OCI-LY7 (cell line): ENCODE data around the gene MSL3.

Experiments
- EZH2phosphoT487 ChIP-seq: fragments of 200-600 bp; sonication (generic); IDR thresholded peaks from 2 replicates; pipeline ENCODE4 v1.6.1; 2018; ENCODE audit warnings: low read depth, borderline replicate concordance, mild to moderate bottlenecking, mixed run types, antibody characterized with exemption, low read length, moderate library complexity, mixed read lengths
- TF ChIP-seq, protein P1 (sequence below): fragments of 200-600 bp; sonication (generic); conservative IDR thresholded peaks from 2 replicates; pipeline ENCODE4 v1.5.1; 2014; ENCODE audit warnings: mild to moderate bottlenecking, antibody characterized with exemption, low read length, moderate library complexity, mixed read lengths

DNA sequence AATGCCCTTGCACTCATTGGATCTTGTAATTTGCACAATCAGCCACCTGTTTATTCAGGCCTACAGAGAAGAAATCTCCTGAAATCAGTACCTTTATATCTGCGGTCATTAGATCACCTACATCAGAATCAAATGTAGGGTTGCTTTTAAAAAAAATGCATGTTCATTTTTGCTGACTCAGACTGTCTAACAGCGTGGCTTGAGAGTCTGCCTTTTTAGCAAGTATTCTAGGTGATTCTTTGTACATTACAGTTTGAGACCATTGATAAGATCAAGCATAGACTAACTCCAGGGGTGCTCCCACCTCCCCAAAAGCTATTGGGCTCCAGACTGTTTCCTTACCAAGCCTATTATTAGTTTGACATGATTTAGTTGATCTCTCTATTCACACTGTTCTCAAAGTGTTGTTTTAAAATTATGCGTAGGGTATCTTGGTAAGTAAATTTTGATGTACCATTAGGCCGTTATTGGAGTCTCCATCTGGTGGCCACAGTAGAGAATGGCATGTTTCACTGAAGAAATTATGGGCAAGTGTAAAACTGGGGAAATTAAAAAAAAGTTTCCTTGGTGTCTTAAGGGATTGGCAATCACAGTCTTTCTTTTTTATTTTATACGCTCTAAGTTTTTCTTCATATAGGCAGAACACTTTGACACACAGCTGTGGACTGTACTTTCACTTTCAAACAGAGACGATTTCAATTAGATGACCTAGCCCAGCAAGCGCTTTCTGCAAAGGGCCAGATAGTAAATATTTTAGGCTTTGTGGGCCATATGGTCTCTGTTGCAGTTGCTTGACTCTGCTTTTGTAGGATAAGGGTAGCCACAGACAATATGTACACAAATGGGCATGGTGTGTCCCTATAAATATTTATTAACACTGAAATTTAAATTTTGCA, 33.7 kb upstream of the MSL3 start:
- TF ChIP-seq, protein P1, sequence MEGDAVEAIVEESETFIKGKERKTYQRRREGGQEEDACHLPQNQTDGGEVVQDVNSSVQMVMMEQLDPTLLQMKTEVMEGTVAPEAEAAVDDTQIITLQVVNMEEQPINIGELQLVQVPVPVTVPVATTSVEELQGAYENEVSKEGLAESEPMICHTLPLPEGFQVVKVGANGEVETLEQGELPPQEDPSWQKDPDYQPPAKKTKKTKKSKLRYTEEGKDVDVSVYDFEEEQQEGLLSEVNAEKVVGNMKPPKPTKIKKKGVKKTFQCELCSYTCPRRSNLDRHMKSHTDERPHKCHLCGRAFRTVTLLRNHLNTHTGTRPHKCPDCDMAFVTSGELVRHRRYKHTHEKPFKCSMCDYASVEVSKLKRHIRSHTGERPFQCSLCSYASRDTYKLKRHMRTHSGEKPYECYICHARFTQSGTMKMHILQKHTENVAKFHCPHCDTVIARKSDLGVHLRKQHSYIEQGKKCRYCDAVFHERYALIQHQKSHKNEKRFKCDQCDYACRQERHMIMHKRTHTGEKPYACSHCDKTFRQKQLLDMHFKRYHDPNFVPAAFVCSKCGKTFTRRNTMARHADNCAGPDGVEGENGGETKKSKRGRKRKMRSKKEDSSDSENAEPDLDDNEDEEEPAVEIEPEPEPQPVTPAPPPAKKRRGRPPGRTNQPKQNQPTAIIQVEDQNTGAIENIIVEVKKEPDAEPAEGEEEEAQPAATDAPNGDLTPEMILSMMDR = peak; percentile 82
- TF ChIP-seq EZH2phosphoT487 = no peak
